ENCODE measurements around the gene HSD11B2. TPM values are rescaled to one million over a fixed set of nuclear protein-coding genes. Genes with fewer than 3 reads are reported as not detected.

HSD11B2 gene
- total and polyA plus RNA-seq, 4 donors = 3.0 to 9.3 (median 5.1) TPM

DNA sequence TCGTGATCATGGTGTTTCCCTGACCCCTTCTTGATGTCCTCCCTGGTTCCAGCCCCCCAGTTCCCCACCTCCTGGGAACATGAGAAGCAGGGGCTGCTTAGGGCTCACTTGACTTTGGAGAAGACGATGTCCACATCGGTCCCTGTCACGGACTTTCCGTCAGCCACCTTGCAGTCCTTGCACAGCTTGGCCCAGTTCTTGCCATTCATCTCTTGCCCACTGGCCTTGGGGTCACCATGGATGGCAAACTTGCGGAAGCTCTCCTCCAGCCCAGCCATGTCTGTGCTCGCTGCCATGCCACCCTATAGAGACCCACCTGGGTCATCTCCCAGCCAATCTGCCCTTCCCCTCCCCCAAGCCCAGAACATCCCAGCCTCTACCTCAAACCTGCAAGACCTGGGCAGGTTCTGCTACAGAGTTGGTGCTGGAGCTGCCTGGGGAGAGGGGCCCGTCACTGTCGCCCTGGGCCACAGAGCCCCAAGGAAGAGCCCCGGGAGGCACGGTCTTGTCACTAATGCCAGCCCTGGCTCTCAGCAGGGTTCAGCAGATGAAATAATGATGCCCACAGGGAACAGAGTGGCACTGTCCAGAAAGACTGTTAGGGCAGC lies 40.0 kb upstream of the HSD11B2 start:
- WGBS (ENCODE audit: insufficient coverage) = 51% methylated on average over 11 of the region's 11 CpGs
- no peak overlapping the region for H3K4me3 ChIP-seq (ENCODE audit: low read depth, low read length)
- peak overlapping the region; percentile 92 for H3K27ac ChIP-seq (ENCODE audit: low read depth, low read length)
- peaks cover 10% of the 10 kb centered on the region for H3K27me3 ChIP-seq (ENCODE audit: control insufficient read depth, insufficient read depth, low read length)
- DNase-seq (ENCODE audit: low read depth in 4 of 6, low spot score in 6 of 6) = no peak
- no peaks in the 10 kb centered on the region for H3K9me3 ChIP-seq (ENCODE audit: control insufficient read depth, insufficient read depth, low read length)
- peaks cover 27% of the 10 kb centered on the region for H3K36me3 ChIP-seq (ENCODE audit: control insufficient read depth, insufficient read depth, low read length)
- peaks cover 83% of the 10 kb centered on the region for H3K4me1 ChIP-seq (ENCODE audit: control insufficient read depth, insufficient read depth, low read length)

DNA sequence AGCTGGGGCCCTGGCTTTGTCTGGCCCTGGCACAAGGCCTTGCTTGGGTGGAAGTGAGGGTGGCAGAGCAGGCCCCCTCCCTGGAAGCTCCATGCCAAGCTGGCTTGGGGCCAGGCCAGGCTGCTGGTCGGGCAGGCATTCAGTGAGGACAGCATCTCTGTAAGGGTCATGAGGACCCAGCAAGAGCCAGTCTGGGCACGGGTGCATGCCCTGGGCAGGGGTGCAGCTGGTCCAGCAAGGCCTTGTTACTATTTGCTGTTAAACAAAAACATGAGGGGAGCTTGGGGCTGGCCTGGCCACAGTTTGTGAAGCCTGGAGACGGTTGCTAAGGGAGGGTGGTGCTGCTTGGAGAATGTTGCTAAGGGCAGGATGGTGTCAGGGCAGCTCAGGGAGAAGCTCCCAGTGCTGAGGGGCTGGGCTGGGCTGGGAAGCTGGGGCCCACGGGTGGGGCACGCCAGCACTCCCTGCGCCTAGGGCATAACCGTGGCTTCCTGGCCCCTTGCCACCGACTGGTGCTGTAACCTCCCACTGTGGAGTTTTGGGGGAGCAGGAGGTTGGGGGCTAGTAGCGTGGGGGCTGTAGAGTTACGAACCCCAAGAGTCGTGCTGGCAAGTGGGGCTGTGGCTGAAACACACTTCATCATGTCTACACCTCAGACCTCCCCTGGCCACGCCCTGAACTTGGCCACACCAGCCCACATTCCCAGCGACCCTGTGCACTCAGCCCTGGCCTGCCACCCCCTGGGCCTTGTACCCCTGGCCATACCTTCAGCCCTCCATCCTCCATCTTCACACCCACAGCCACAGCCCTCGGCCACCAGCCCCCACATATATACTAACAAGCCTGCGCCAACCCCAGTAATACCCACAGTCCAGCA lies 39.3 kb upstream of the HSD11B2 start:
- peaks cover 90% of the 10 kb centered on the region for H3K4me1 ChIP-seq (ENCODE audit: control insufficient read depth, insufficient read depth, low read length)
- peak in 4 of 6 donors; percentile 74 to 94 (median 86) for DNase-seq (ENCODE audit: low read depth in 4 of 6, low spot score in 6 of 6)
- H3K27ac ChIP-seq (ENCODE audit: low read depth, low read length) = peak overlapping the region; percentile 92
- peaks cover 27% of the 10 kb centered on the region for H3K36me3 ChIP-seq (ENCODE audit: control insufficient read depth, insufficient read depth, low read length)
- peaks cover 10% of the 10 kb centered on the region for H3K27me3 ChIP-seq (ENCODE audit: control insufficient read depth, insufficient read depth, low read length)
- H3K4me3 ChIP-seq (ENCODE audit: low read depth, low read length) = peak overlapping the region; percentile 71
- H3K9me3 ChIP-seq (ENCODE audit: control insufficient read depth, insufficient read depth, low read length) = no peaks in the 10 kb centered on the region
- WGBS (ENCODE audit: insufficient coverage) = 39% methylated on average over 9 of the region's 15 CpGs

DNA sequence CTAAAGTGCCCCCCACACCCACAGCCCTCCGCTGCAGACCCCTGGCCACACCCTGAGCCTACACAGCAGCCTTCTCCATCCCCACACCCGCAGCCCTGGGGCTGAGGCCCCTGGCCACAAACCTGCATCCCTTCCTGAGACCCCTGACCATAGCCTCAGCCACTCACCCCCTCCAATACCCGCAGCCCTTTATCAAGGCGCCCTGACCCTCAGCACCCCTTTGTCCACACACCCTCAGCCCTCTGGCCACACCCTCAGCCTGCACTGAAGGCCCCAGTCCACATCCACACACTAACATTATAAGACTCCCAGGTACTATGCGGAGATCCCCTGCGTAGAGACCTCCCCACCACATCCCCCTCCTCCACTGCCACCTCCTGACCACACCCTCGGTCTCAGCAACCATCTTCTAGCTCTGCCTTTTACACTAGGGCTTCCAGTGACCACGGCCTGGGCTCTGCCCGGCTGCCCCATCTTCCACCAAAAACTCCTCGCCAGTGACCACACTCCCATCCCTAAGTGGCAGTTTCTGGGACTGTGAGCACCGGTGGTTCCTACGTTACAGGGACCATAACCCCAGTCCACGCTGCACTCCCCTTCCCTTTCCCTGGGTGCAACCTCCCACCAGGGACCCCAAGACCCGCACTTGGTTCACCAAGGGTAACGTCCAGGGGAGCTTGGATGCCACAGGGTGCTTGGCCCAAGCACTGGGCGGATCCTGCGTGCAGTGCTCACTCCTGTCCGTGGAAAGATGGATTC lies 38.4 kb upstream of the HSD11B2 start:
- H3K4me3 ChIP-seq (ENCODE audit: low read depth, low read length) = peak overlapping the region; percentile 71
- WGBS (ENCODE audit: insufficient coverage) = 59% methylated on average over 18 of the region's 18 CpGs
- peaks cover 98% of the 10 kb centered on the region for H3K4me1 ChIP-seq (ENCODE audit: control insufficient read depth, insufficient read depth, low read length)
- no peak for DNase-seq (ENCODE audit: low read depth in 4 of 6, low spot score in 6 of 6)
- no peaks in the 10 kb centered on the region for H3K9me3 ChIP-seq (ENCODE audit: control insufficient read depth, insufficient read depth, low read length)
- peaks cover 10% of the 10 kb centered on the region for H3K27me3 ChIP-seq (ENCODE audit: control insufficient read depth, insufficient read depth, low read length)
- H3K27ac ChIP-seq (ENCODE audit: low read depth, low read length) = peak overlapping the region; percentile 92
- peaks cover 30% of the 10 kb centered on the region for H3K36me3 ChIP-seq (ENCODE audit: control insufficient read depth, insufficient read depth, low read length)

DNA sequence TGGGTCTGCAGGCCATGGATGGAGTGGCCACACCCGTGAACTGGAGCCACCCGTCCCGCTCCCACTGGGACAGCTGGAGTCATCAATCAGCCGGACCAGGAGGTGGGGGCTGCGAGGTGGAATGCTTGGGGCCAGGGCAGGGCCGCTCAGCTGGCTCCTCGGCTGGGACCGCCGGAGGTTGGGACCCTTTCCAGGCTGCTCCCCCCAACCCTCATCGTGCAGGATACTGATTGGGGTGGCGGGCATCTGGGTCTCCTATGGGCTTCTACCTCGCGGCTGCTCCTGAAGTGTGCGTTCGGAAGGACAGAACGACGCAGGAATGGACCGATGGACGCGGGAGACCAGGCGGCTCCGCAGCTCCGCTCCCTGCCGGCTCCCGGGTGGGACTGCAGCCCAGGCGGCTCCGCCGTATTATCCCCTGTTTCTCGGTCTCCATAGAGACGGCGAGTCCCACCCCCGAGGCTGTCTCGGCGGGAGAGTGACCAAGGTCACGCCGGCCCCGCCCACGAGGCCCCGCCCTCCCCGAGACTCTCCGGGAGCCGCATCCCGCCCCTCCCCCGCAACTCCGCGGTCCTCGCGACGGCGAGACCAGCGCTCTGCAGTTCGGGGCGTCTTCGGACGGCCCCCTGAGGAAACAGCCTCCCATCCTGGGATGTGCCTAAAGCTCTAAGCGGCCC lies 37.7 kb upstream of the HSD11B2 start, which contains the start of gene TPPP3:
TSS of gene TPPP3 (minus strand) at position 388 of the 677 bp plus-strand sequence. CDS start 2,387 bp downstream, outside the sequence.
- under 1% methylated on average over 54 of the region's 56 CpGs for WGBS (ENCODE audit: insufficient coverage)

DNA sequence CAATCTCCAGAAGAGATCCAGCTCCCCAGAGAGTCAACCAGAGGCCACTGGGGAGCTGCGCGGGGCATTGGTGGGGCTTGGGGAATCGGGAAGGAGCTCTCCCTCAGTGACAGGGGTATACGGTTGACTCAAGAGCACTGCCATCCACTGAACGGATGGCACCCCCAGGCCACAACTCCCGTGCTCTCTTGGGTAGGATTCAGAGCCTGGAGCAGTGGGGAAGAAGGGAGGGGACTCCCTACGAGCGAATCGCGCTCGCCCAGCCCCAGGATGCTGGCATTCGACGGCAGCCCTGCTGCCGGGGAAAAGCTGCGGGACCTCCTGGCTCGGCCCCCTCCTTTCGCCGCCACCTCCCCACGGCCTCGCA lies 37.1 kb upstream of the HSD11B2 start:
- Histone ChIP-seq H3K4me3 (ENCODE audit: low read depth, low read length) (peak overlapping the region; percentile 71), H3K4me1 (ENCODE audit: control insufficient read depth, insufficient read depth, low read length) (peaks cover 98% of the 10 kb centered on the region), H3K36me3 (ENCODE audit: control insufficient read depth, insufficient read depth, low read length) (peaks cover 27% of the 10 kb centered on the region), H3K27me3 (ENCODE audit: control insufficient read depth, insufficient read depth, low read length) (peaks cover 10% of the 10 kb centered on the region), H3K9me3 (ENCODE audit: control insufficient read depth, insufficient read depth, low read length) (no peaks in the 10 kb centered on the region), H3K27ac (ENCODE audit: low read depth, low read length) (peak overlapping the region; percentile 88)
- 7% methylated on average over 15 of the region's 20 CpGs for WGBS (ENCODE audit: insufficient coverage)
- DNase-seq (ENCODE audit: low read depth in 4 of 6, low spot score in 6 of 6) = no peak

More for the DNA sequence above, 37.7 kb upstream of the HSD11B2 start, which contains the start of gene TPPP3:
- peaks cover 98% of the 10 kb centered on the region for H3K4me1 ChIP-seq (ENCODE audit: control insufficient read depth, insufficient read depth, low read length)
- H3K27ac ChIP-seq (ENCODE audit: low read depth, low read length) = peak within 1 kb of the TSS; percentile 92
- H3K9me3 ChIP-seq (ENCODE audit: control insufficient read depth, insufficient read depth, low read length) = no peaks in the 10 kb centered on the region
- peaks cover 10% of the 10 kb centered on the region for H3K27me3 ChIP-seq (ENCODE audit: control insufficient read depth, insufficient read depth, low read length)
- H3K4me3 ChIP-seq (ENCODE audit: low read depth, low read length) = peak within 1 kb of the TSS; percentile 71
- DNase-seq (ENCODE audit: low read depth in 4 of 6, low spot score in 6 of 6) = peak in 3 of 6 donors; percentile 71 to 91 (median 91)
- peaks cover 27% of the 10 kb centered on the region for H3K36me3 ChIP-seq (ENCODE audit: control insufficient read depth, insufficient read depth, low read length)

DNA sequence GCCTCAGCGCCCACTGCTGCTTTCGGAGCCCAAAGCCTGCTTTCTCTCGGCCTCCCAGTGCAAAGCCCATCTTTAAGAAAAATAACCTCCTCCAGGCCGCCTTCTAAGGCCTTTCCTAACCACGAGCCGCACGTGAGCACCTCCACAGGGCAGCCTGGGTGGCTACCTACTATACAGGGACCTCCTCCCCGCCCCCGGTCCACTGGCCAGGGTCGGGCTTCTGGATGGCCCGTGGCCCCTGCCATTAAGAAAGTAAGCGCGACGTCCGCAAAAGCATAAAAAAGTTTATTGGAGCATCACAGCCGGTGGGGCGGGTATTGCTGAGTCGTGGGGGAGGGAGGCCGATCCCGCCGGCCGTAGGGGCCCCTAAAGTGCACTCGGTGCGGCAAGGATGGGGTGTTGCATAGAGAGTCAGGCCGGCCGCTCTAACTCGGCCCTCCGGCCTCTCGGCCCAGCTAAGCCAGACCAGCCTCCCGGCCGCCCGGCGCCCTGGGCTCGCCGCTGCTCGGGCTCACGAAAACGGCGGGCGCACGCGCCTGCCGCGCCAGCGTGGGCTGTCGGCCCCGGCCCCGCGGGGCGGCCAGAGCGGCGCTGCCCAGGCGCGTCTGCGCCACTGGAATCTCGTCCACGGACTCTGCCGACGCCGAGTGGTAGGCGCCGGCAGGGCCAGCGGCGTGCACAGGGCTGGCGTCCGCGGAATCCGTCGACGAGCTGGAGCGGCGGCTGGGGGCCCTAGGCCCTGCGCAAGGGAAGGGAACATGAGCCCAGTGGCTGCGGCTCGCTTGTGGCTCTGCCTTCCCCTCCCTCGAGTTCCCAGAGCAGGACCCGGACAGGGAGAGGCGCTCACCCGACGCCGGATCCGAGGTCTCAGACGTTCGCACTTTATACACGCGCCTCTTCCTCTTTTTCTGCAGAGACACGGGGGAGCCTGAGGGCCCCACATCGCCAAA lies 36.5 kb upstream of the HSD11B2 start:
- H3K4me1 ChIP-seq (ENCODE audit: control insufficient read depth, insufficient read depth, low read length) = peaks cover 98% of the 10 kb centered on the region

DNA sequence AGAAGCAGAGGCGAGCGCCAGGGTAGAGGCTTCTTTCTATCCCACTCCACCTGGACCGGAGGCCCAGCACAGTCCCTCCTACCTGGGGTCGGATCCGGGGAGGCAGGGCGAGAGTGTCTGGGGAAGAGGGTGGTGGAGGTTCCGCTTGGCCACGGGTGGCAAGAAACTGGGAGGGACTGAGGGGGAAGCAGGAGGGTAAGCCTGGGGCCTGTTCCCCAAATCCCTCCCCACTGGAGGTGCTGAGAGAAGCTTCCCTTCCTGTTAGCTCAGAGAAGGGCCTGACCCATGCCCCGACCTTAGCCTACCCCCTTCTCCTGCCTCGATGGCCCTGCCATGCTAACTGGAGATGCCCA lies 35.8 kb upstream of the HSD11B2 start:
- WGBS (ENCODE audit: insufficient coverage) = 76% methylated on average over 2 of the region's 10 CpGs
- H3K4me3 ChIP-seq (ENCODE audit: low read depth, low read length) = no peak overlapping the region

More for the DNA sequence above, 36.5 kb upstream of the HSD11B2 start:
- H3K36me3 ChIP-seq (ENCODE audit: control insufficient read depth, insufficient read depth, low read length) = peaks cover 27% of the 10 kb centered on the region
- peak overlapping the region; percentile 88 for H3K27ac ChIP-seq (ENCODE audit: low read depth, low read length)
- peak in 1 of 6 donors; percentile 27 for DNase-seq (ENCODE audit: low read depth in 4 of 6, low spot score in 6 of 6)
- H3K27me3 ChIP-seq (ENCODE audit: control insufficient read depth, insufficient read depth, low read length) = peaks cover 10% of the 10 kb centered on the region
- H3K4me3 ChIP-seq (ENCODE audit: low read depth, low read length) = peak overlapping the region; percentile 71
- H3K9me3 ChIP-seq (ENCODE audit: control insufficient read depth, insufficient read depth, low read length) = no peaks in the 10 kb centered on the region
- 37% methylated on average over 84 of the region's 88 CpGs for WGBS (ENCODE audit: insufficient coverage)

DNA sequence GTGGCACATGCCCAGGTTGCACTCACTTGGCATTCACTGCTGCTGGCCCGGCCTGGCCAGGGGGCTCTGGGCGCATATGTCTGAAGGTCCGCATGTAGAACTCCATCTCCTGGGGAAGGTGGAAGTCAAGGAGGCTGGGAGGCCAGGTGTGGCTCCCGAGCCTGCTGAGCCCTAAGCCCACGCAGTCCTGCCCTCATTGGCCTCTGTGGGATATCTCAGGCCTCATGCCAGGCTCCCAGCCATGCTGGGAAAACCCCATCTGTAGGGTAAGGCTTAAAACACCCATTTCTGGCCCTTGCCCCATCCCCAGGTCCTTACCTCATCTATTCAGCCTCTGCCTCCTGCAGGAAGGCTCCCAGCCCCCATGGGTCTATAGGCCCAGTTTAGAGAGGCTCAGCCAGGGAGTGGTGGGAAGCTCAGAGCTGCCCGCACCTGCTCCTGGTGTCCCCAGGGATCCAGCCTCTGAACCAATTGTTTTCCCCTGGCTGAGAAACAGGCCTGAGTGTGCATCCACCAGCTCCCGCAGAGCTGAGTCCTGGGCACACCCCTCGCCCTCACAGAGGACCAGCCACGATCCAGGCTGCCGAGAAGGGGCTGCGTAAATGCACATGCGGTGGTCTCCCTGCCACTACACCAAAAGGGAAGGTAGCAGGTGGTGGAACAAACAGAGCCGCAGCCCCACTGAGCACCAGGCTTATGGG lies 35.3 kb upstream of the HSD11B2 start:
- no peaks in the 10 kb centered on the region for H3K9me3 ChIP-seq (ENCODE audit: control insufficient read depth, insufficient read depth, low read length)
- WGBS (ENCODE audit: insufficient coverage) = 75% methylated on average over 13 of the region's 13 CpGs
- DNase-seq (ENCODE audit: low read depth in 4 of 6, low spot score in 6 of 6) = peak in 1 of 6 donors; percentile 37
- peak overlapping the region; percentile 58 for H3K27ac ChIP-seq (ENCODE audit: low read depth, low read length)
- peaks cover 10% of the 10 kb centered on the region for H3K27me3 ChIP-seq (ENCODE audit: control insufficient read depth, insufficient read depth, low read length)
- no peak overlapping the region for H3K4me3 ChIP-seq (ENCODE audit: low read depth, low read length)
- H3K36me3 ChIP-seq (ENCODE audit: control insufficient read depth, insufficient read depth, low read length) = peaks cover 26% of the 10 kb centered on the region
- H3K4me1 ChIP-seq (ENCODE audit: control insufficient read depth, insufficient read depth, low read length) = peaks cover 98% of the 10 kb centered on the region

More for the DNA sequence above, 35.8 kb upstream of the HSD11B2 start:
- no peak for DNase-seq (ENCODE audit: low read depth in 4 of 6, low spot score in 6 of 6)
- H3K36me3 ChIP-seq (ENCODE audit: control insufficient read depth, insufficient read depth, low read length) = peaks cover 24% of the 10 kb centered on the region
- H3K9me3 ChIP-seq (ENCODE audit: control insufficient read depth, insufficient read depth, low read length) = no peaks in the 10 kb centered on the region
- H3K4me1 ChIP-seq (ENCODE audit: control insufficient read depth, insufficient read depth, low read length) = peaks cover 98% of the 10 kb centered on the region
- H3K27ac ChIP-seq (ENCODE audit: low read depth, low read length) = peak overlapping the region; percentile 25
- peaks cover 10% of the 10 kb centered on the region for H3K27me3 ChIP-seq (ENCODE audit: control insufficient read depth, insufficient read depth, low read length)
